ENCODE data around the gene PTPRA. TPM values are rescaled to one million over a fixed set of nuclear protein-coding genes. Genes with fewer than 3 reads are reported as not detected.
"Not testable (repeated sequence)": the region's sequence is repeated elsewhere in the genome, so short reads cannot be mapped to it uniquely, and the experiment has no call there.

PTPRA gene
- total RNA-seq = 10 to 100 TPM; 66.9 to 71.5 TPM

DNA sequence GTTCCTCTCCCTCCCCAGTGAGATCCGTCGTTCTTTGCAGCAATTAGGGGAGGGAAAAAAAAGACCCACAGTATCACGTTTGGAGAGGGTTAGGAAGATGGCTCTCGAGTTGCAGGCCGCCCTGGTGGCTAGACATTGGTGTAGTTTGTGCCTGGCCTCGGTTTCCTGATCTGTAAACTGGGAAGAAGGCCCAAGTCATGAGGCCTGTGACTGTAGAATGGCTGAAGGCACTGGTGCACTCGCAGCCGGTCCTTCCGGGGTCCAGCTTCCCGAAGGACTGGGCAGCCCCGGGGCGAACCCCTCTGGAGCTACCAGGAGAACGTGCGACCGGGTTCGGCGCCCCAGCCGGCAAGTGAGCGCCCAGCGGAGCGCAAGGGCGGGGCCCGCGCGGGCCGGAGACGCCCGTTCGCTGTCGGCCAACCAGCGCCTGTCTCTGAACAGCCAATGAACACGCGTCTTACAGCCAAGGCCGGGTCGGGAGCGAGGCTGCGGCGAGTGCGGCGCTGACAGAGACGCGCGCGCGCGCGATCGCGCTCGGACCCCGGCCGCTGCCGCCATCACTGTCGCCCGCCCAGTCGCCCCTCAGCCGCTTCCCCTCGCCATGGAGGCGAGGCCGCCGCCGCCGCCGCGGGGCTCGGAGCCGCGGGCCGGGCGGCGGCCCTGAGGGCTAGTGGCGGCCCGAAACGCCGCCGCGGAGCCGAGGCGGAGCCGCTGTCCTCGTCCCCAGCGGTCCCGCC, at the start of gene PTPRA:
TSS of gene PTPRA (plus strand) at position 472 of the 737 bp plus-strand sequence. CDS start 90,797 bp downstream, outside the sequence.
- ChIA-PET POLR2A (interaction anchor here (0.6 to 1.8 kb wide), 21 partner anchors 9 to 535 kb away, joined by 3 to 23 read pairs (median 3); partner anchors contain the start of genes FASTKD5, IDH3B, NOP56 and PCED1A), CTCF (interaction anchor here (0.8 to 1.5 kb wide), 5 partner anchors 10 to 172 kb away, joined by 3 to 6 read pairs (median 4); no protein-coding TSS in a partner anchor)
- H3K9me3 Mint-ChIP-seq = no peaks in the 10 kb centered on the region
- H3K27ac Mint-ChIP-seq = peak within 1 kb of the TSS; percentile 87
- no peaks in the 10 kb centered on the region for H3K27me3 Mint-ChIP-seq
- peaks cover 18% of the 10 kb centered on the region for H3K36me3 Mint-ChIP-seq (ENCODE audit: low read depth)
- DNase-seq = peak; percentile 94
- peak within 1 kb of the TSS; percentile 87 for H3K4me3 Mint-ChIP-seq
- H3K4me1 Mint-ChIP-seq = peaks cover 48% of the 10 kb centered on the region

DNA sequence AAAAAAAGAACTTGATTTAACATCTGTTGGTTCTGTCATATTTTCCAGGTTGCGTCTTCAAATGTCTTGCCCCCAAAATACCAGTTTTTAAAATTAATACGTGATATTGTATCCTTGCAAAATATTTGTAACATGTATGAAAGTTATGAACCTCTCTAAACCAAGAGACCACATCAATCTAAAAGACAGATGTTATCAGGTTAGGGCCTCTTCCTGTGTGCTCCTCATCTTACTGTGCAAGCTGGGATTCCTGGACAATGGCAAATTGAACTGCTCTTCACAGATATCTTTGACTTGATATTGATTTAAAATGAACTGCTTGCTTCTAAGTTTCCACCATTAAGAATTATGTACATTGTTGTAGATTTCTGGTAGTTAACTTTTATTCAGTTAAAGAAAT, 47.5 kb upstream of the PTPRA start:
- no peak overlapping the region for H3K27ac Mint-ChIP-seq
- peaks cover 24% of the 10 kb centered on the region for H3K4me1 Mint-ChIP-seq
- no peak overlapping the region for H3K4me3 Mint-ChIP-seq
- DNase-seq = no peak
- ChIA-PET POLR2A (no interaction called here), CTCF (no interaction called here)
- H3K36me3 Mint-ChIP-seq (ENCODE audit: low read depth) = no peaks in the 10 kb centered on the region
- no peaks in the 10 kb centered on the region for H3K9me3 Mint-ChIP-seq
- H3K27me3 Mint-ChIP-seq = peaks cover 43% of the 10 kb centered on the region

DNA sequence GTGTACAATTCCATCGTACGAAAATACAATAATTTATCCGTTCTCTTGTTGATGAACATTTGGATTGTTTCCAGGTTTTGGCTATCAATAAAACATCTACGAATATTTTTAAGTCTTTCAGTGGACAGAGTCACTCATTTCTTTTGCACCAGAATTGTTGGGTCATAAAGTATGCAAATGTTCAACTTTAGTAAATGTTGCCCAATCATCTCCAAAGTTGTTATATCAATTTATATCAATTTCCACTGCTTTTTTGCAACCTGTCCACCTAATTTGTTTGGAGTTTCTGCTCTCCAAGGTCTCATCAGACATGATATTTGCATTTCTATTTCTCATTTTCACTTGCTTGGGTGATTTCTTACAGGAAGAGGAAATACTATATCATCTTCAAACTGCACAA, 46.6 kb upstream of the PTPRA start:
- H3K27ac Mint-ChIP-seq = no peak overlapping the region
- H3K9me3 Mint-ChIP-seq = no peaks in the 10 kb centered on the region
- no peaks in the 10 kb centered on the region for H3K36me3 Mint-ChIP-seq (ENCODE audit: low read depth)
- peaks cover 22% of the 10 kb centered on the region for H3K4me1 Mint-ChIP-seq
- POLR2A ChIA-PET = no interaction called here
- DNase-seq = no peak
- H3K27me3 Mint-ChIP-seq = peaks cover 38% of the 10 kb centered on the region
- no peak overlapping the region for H3K4me3 Mint-ChIP-seq
- CTCF ChIA-PET = no interaction called here

GRCh38 chr20:2829376-2829775, 43.9 kb upstream of the PTPRA start:
- ChIA-PET CTCF (no interaction called here), POLR2A (no interaction called here)
- no peaks in the 10 kb centered on the region for H3K9me3 Mint-ChIP-seq
- no peak for DNase-seq
- peaks cover 19% of the 10 kb centered on the region for H3K4me1 Mint-ChIP-seq
- no peak overlapping the region for H3K4me3 Mint-ChIP-seq
- H3K27me3 Mint-ChIP-seq = peaks cover 34% of the 10 kb centered on the region
- no peak overlapping the region for H3K27ac Mint-ChIP-seq
- H3K36me3 Mint-ChIP-seq (ENCODE audit: low read depth) = no peaks in the 10 kb centered on the region

DNA sequence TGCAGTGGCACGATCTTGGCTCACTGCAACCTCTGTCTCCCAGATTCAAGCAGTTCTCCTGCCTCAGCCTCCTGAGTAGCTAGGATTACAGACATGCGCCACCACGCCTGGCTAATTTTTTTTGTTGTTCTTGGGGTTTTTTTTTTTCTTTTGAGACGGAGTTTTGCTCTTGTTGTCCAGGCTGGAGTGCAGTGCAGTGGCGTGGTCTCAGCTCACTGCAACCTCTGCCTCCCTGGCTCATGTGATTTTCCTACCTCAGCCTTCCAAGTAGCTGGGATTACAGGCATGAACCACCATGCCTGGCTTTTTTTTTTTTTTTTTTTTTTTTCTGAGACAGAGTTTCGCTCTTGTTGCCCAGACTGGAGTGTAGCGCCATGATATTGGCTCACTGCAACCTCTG, 42.1 kb upstream of the PTPRA start:
- H3K4me3 Mint-ChIP-seq; CTCF ChIA-PET; H3K9me3 Mint-ChIP-seq; H3K27ac Mint-ChIP-seq; POLR2A ChIA-PET; H3K36me3 Mint-ChIP-seq (ENCODE audit: low read depth); DNase-seq: not testable (repeated sequence)
- Mint-ChIP-seq H3K27me3 (peaks cover 28% of the 10 kb centered on the region), H3K4me1 (peaks cover 13% of the 10 kb centered on the region)

DNA sequence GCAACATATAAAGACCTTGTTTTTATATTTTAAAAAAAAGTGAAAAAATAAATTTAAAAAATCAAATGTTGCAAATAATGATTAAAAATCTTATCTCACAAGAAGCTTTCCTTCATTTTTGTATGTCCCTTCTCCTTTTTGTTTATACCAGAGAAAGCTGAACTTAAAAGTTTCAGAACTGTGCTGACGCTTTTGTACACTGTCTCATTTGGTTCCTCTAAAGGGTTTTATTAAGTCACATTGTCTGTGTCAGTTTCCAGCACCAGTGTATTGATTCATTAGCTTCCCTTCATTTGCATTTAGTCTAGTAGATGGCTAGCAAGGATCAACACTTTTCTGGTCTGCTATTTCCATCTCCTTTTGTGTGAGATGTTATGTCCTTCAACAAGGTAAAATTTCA, 39.5 kb upstream of the PTPRA start:
- ChIA-PET CTCF (no interaction called here), POLR2A (no interaction called here)
- Mint-ChIP-seq H3K27me3 (peaks cover 5% of the 10 kb centered on the region), H3K36me3 (ENCODE audit: low read depth) (no peaks in the 10 kb centered on the region), H3K4me3 (no peak overlapping the region), H3K9me3 (no peaks in the 10 kb centered on the region), H3K4me1 (peaks cover 4% of the 10 kb centered on the region), H3K27ac (no peak overlapping the region)
- no peak for DNase-seq

DNA sequence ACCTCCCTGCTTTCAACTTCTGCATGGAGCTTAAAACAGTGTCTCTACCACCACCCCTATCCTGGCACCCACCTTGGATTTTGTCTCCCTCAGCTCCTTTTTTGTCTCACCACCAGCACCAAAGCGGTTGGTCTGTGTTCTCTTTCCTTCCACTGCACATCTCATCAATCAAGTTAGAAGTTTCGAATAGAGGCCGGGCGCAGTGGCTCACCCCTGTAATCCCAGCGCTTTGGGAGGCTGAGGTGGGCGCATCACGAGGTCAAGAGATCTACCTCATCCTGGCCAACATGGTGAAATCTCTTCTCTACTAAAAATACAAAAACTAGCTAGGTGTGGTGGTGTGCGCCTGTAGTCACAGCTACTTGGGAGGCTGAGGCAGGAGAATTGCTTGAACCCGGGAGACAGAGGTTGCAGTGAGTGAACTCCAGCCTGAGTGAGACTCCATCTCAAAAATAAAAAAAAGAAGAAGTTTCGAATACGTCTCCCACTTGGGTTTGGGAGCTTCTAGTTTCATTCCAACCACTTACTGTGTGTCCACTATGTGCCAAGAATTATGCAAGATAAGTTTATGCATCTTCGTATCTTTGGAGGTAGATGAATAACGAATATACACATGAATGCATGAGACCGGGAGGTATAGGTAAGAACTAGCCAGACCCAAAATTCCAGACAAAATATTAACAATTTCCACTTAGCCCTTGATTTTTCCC, 38.7 kb upstream of the PTPRA start:
- no peaks in the 10 kb centered on the region for H3K9me3 Mint-ChIP-seq
- DNase-seq = no peak
- no peaks in the 10 kb centered on the region for H3K27me3 Mint-ChIP-seq
- H3K27ac Mint-ChIP-seq = no peak overlapping the region
- H3K4me1 Mint-ChIP-seq = peaks cover 9% of the 10 kb centered on the region
- CTCF ChIA-PET = no interaction called here
- H3K4me3 Mint-ChIP-seq = no peak overlapping the region
- POLR2A ChIA-PET = no interaction called here
- H3K36me3 Mint-ChIP-seq (ENCODE audit: low read depth) = peaks cover 3% of the 10 kb centered on the region

- Mint-ChIP-seq H3K27me3 (no peaks in the 10 kb centered on the region), H3K4me3 (no peak overlapping the region), H3K4me1 (peaks cover 10% of the 10 kb centered on the region), H3K9me3 (no peaks in the 10 kb centered on the region), H3K36me3 (ENCODE audit: low read depth) (peaks cover 3% of the 10 kb centered on the region), H3K27ac (no peak overlapping the region)
- no peak for DNase-seq
- ChIA-PET POLR2A (no interaction called here), CTCF (no interaction called here)
These were observed 37.9 kb upstream of the PTPRA start for GRCh38 chr20:2835331-2835796.

GRCh38 chr20:2836035-2836434, 37.2 kb upstream of the PTPRA start:
- H3K9me3 Mint-ChIP-seq = no peaks in the 10 kb centered on the region
- no peak overlapping the region for H3K4me3 Mint-ChIP-seq
- peaks cover 10% of the 10 kb centered on the region for H3K4me1 Mint-ChIP-seq
- H3K27me3 Mint-ChIP-seq = no peaks in the 10 kb centered on the region
- CTCF ChIA-PET = no interaction called here
- peaks cover 3% of the 10 kb centered on the region for H3K36me3 Mint-ChIP-seq (ENCODE audit: low read depth)
- POLR2A ChIA-PET = no interaction called here
- no peak overlapping the region for H3K27ac Mint-ChIP-seq
- DNase-seq = no peak

DNA sequence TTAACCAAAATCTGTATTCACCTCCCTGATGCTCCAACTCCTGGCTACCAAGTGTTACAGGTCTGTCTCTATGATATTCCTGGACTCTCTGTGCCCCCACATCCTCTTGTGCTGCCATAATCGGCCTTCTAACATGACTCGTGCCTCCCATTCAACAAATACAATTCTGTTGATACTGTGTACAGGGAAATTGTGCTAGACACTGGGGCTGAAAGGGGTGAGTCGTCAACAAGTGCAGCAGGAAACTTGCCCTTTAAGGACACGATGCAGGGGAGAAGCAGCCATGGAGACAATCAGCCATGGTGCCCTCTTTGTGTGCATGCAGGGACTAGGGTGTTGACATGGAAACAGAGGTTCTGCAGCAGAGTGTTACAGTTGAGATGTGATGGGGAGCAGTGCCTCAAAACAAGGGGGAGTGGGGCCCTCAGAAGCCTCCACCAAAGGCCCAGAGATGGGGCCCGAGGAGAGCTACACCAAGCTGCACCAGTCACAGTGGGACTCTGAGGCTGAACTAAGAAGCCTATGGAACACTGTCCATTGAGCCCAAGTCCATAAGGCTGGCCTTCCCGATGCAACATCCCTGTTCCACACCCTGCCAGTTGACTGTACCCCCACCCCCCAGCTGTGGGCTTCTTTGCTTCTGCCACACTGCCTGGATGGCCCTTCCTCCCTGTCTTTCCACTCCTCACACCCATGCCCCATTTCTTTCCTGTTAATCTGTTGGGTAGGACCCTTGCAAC, 35.9 kb upstream of the PTPRA start:
- Mint-ChIP-seq H3K9me3 (no peaks in the 10 kb centered on the region), H3K4me3 (no peak overlapping the region), H3K27ac (no peak overlapping the region), H3K27me3 (no peaks in the 10 kb centered on the region), H3K36me3 (ENCODE audit: low read depth) (peaks cover 3% of the 10 kb centered on the region), H3K4me1 (peaks cover 13% of the 10 kb centered on the region)
- POLR2A ChIA-PET = no interaction called here
- no peak for DNase-seq
- CTCF ChIA-PET = no interaction called here

GRCh38 chr20:2838170-2838797, 35.0 kb upstream of the PTPRA start:
- H3K4me1 Mint-ChIP-seq = peaks cover 13% of the 10 kb centered on the region
- POLR2A ChIA-PET = no interaction called here
- no peak overlapping the region for H3K4me3 Mint-ChIP-seq
- no peak overlapping the region for H3K27ac Mint-ChIP-seq
- DNase-seq = no peak
- CTCF ChIA-PET = no interaction called here
- H3K27me3 Mint-ChIP-seq = no peaks in the 10 kb centered on the region
- no peaks in the 10 kb centered on the region for H3K9me3 Mint-ChIP-seq
- H3K36me3 Mint-ChIP-seq (ENCODE audit: low read depth) = peaks cover 3% of the 10 kb centered on the region

GRCh38 chr20:2838847-2839671, 34.2 kb upstream of the PTPRA start:
- Mint-ChIP-seq H3K9me3 (no peaks in the 10 kb centered on the region), H3K36me3 (ENCODE audit: low read depth) (peaks cover 3% of the 10 kb centered on the region), H3K4me3 (peak overlapping the region; percentile 74), H3K27ac (peak overlapping the region; percentile 80), H3K27me3 (no peaks in the 10 kb centered on the region), H3K4me1 (peaks cover 14% of the 10 kb centered on the region)
- DNase-seq = no peak
- POLR2A ChIA-PET = interaction anchor here (1.0 to 3.1 kb wide), 6 partner anchors 17 to 187 kb away, joined by 4 to 23 read pairs (median 10); partner anchors contain the start of genes IDH3B, NOP56 and PTPRA
- CTCF ChIA-PET = interaction anchor here (1.5 kb wide), 1 partner anchor 37 kb away, joined by 3 read pairs; no protein-coding TSS in a partner anchor
